Parathyroid adenoma (tissue), 2 donors: ENCODE measurements around the gene NCAPG.
A peak's percentile ranks its signal among the peaks of the same experiment; 100 is the strongest.

ENCODE experiments used
- H2AFZ ChIP-seq: fragments of 300-600 bp; sonication (generic); one replicate; pipeline ENCODE4 v1.7.0; 2017; ENCODE audit warnings: antibody characterized with exemption, mild to moderate bottlenecking
- H3K27ac ChIP-seq: fragments of 300-600 bp; sonication (generic); one replicate; pipeline ENCODE4 v1.7.0; 2017
- H3K27me3 ChIP-seq: fragments of 300-600 bp; sonication (generic); one replicate; pipeline ENCODE4 v1.7.0; 2017; ENCODE audit warnings: low read length; ENCODE audit not compliant: control insufficient read depth, insufficient read depth
- H3K36me3 ChIP-seq: fragments of 300-600 bp; sonication (generic); one replicate; pipeline ENCODE4 v1.7.0; 2017; ENCODE audit warnings: low read length; ENCODE audit not compliant: control insufficient read depth, insufficient read depth
- H3K4me1 ChIP-seq: fragments of 300-600 bp; sonication (generic); one replicate; pipeline ENCODE4 v1.7.0; 2017; ENCODE audit warnings: control low read depth
- H3K4me2 ChIP-seq: fragments of 300-600 bp; sonication (generic); one replicate; pipeline ENCODE4 v1.7.0; 2017; ENCODE audit warnings: low read length
- H3K4me3 ChIP-seq: fragments of 300-600 bp; sonication (generic); one replicate; pipeline ENCODE4 v1.7.0; 2017; ENCODE audit warnings: low read depth, low read length
- H3K79me2 ChIP-seq: fragments of 300-600 bp; sonication (generic); one replicate; pipeline ENCODE4 v1.7.0; 2017; ENCODE audit warnings: control low read depth
- H3K9ac ChIP-seq: fragments of 300-600 bp; sonication (generic); one replicate; pipeline ENCODE4 v1.7.0; 2017; ENCODE audit warnings: mild to moderate bottlenecking
- H3K9me3 ChIP-seq: fragments of 300-600 bp; sonication (generic); one replicate; pipeline ENCODE4 v1.7.0; 2017; ENCODE audit warnings: low read length; ENCODE audit not compliant: control insufficient read depth
- CTCF ChIP-seq: fragments of 300-600 bp; sonication (generic); IDR thresholded peaks from one replicate; pipeline ENCODE4 v1.7.0; 2017; ENCODE audit warnings: antibody characterized with exemption, mild to moderate bottlenecking
- donor health status: primary hyperparathyroidism.

Gene NCAPG

GRCh38 chr4:17781300-17782287, 29.2 kb upstream of the NCAPG start, which contains the start of gene FAM184B:
FAM184B (minus strand) TSS chr4:17781621; CDS start chr4:17781299, 322 bp downstream.
- Histone ChIP-seq H3K79me2 (no peaks in the 10 kb centered on the region), H3K9ac (no peak within 1 kb of the TSS)

GRCh38 chr4:17785858-17786257, 24.9 kb upstream of the NCAPG start:
- no peak overlapping the region for H3K4me2 ChIP-seq
- no peak overlapping the region for H3K4me3 ChIP-seq
- H3K27ac ChIP-seq, result no peak overlapping the region
- no peaks in the 10 kb centered on the region for H3K36me3 ChIP-seq
- H3K9ac ChIP-seq, result no peak overlapping the region
- no peaks in the 10 kb centered on the region for H3K4me1 ChIP-seq
- no peaks in the 10 kb centered on the region for H3K9me3 ChIP-seq
- peaks cover 3% of the 10 kb centered on the region for H3K27me3 ChIP-seq
- TF ChIP-seq CTCF, result peak; percentile 21
- no peaks in the 10 kb centered on the region for H3K79me2 ChIP-seq
- H2AFZ ChIP-seq, result no peak overlapping the region

More at GRCh38 chr4:17781300-17782287, 29.2 kb upstream of the NCAPG start, which contains the start of gene FAM184B:
- Histone ChIP-seq H2AFZ (peak within 1 kb of the TSS; percentile 72), H3K4me2 (peak within 1 kb of the TSS; percentile 50), H3K36me3 (no peaks in the 10 kb centered on the region), H3K27ac (no peak within 1 kb of the TSS), H3K27me3 (peaks cover 6% of the 10 kb centered on the region), H3K9me3 (no peaks in the 10 kb centered on the region), H3K4me3 (peak within 1 kb of the TSS; percentile 44), H3K4me1 (no peaks in the 10 kb centered on the region)
- TF ChIP-seq CTCF, result no peak

- Histone ChIP-seq H3K9ac (no peak overlapping the region), H3K27ac (no peak overlapping the region), H3K27me3 (no peaks in the 10 kb centered on the region), H3K36me3 (no peaks in the 10 kb centered on the region), H3K4me3 (no peak overlapping the region), H3K4me1 (no peaks in the 10 kb centered on the region), H2AFZ (no peak overlapping the region), H3K4me2 (no peak overlapping the region), H3K79me2 (no peaks in the 10 kb centered on the region), H3K9me3 (no peaks in the 10 kb centered on the region)
- no peak for TF ChIP-seq CTCF
These were observed 24.2 kb upstream of the NCAPG start for GRCh38 chr4:17786567-17786966.

GRCh38 chr4:17787315-17787714, 23.5 kb upstream of the NCAPG start:
- no peak overlapping the region for H2AFZ ChIP-seq
- no peaks in the 10 kb centered on the region for H3K79me2 ChIP-seq
- H3K9me3 ChIP-seq, result no peaks in the 10 kb centered on the region
- H3K27me3 ChIP-seq, result no peaks in the 10 kb centered on the region
- no peak overlapping the region for H3K9ac ChIP-seq
- H3K4me3 ChIP-seq, result no peak overlapping the region
- no peak overlapping the region for H3K27ac ChIP-seq
- no peak for TF ChIP-seq CTCF
- no peaks in the 10 kb centered on the region for H3K36me3 ChIP-seq
- H3K4me1 ChIP-seq, result no peaks in the 10 kb centered on the region
- H3K4me2 ChIP-seq, result no peak overlapping the region
